ENCODE data around the gene TMEM72. TPM values are rescaled to one million over a fixed set of nuclear protein-coding genes. Genes with fewer than 3 reads are reported as not detected.

TMEM72 gene
- total and polyA plus RNA-seq, 4 donors: 0.02 to 0.33 TPM; not detected in 2

DNA sequence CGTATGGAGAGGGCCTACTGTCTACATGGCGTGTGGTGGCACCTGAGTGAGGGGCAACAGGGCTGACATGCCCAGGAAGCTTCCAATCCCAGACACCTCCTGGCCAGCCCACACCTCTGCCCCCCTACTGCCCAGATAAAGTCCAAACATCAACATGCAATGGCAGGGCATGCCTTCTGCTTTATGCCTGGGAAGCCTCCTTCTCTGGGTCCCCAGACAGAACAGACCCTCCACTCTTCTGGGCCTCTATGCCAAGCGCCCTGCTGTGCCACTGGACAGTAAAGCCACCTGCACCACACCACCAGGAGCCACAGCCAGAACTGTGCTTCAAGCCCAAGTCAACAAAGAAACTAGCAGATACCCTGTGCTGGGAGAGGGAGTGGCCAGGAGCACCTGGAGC, 12.5 kb downstream of the TMEM72 start:
- peaks cover 0 to 5% (median 3%) of the 10 kb centered on the region in 4 donors for H3K4me1 ChIP-seq (ENCODE audit: control insufficient read depth in 4 of 4, insufficient read depth in 4 of 4, low read length in 3 of 4)
- 97% methylated on average over 3 of the region's 3 CpGs for WGBS
- H3K4me3 ChIP-seq (ENCODE audit: low read depth in 1 of 3, low read length in 3 of 3): no peak overlapping the region
- H3K9ac ChIP-seq (ENCODE audit: low read depth in 1 of 2, low read length in 2 of 2): no peak overlapping the region
- DNase-seq (ENCODE audit: low spot score): peak; percentile 16
- TF ChIP-seq YY1 (IDR thresholded peaks at IDR 0.05) (no peak), HNF4G (IDR thresholded peaks at IDR 0.05) (no peak), EGR1 (IDR thresholded peaks at IDR 0.05; ENCODE audit: low read depth in 2 of 2) (no peak), GABPA (IDR thresholded peaks at IDR 0.05 in 1 of 2, conservative IDR thresholded peaks at IDR 0.05 in 1 of 2) (no peak), RXRA (IDR thresholded peaks at IDR 0.05) (no peak), NR2F2 (IDR thresholded peaks at IDR 0.05) (no peak), TAF1 (conservative IDR thresholded peaks at IDR 0.05) (no peak), JUND (IDR thresholded peaks at IDR 0.05) (no peak), RAD21 (IDR thresholded peaks at IDR 0.05) (no peak)
- TF ChIP-seq, protein P1, sequence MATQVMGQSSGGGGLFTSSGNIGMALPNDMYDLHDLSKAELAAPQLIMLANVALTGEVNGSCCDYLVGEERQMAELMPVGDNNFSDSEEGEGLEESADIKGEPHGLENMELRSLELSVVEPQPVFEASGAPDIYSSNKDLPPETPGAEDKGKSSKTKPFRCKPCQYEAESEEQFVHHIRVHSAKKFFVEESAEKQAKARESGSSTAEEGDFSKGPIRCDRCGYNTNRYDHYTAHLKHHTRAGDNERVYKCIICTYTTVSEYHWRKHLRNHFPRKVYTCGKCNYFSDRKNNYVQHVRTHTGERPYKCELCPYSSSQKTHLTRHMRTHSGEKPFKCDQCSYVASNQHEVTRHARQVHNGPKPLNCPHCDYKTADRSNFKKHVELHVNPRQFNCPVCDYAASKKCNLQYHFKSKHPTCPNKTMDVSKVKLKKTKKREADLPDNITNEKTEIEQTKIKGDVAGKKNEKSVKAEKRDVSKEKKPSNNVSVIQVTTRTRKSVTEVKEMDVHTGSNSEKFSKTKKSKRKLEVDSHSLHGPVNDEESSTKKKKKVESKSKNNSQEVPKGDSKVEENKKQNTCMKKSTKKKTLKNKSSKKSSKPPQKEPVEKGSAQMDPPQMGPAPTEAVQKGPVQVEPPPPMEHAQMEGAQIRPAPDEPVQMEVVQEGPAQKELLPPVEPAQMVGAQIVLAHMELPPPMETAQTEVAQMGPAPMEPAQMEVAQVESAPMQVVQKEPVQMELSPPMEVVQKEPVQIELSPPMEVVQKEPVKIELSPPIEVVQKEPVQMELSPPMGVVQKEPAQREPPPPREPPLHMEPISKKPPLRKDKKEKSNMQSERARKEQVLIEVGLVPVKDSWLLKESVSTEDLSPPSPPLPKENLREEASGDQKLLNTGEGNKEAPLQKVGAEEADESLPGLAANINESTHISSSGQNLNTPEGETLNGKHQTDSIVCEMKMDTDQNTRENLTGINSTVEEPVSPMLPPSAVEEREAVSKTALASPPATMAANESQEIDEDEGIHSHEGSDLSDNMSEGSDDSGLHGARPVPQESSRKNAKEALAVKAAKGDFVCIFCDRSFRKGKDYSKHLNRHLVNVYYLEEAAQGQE (IDR thresholded peaks at IDR 0.05): no peak
- TF ChIP-seq, protein P2, sequence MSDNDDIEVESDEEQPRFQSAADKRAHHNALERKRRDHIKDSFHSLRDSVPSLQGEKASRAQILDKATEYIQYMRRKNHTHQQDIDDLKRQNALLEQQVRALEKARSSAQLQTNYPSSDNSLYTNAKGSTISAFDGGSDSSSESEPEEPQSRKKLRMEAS (IDR thresholded peaks at IDR 0.05): no peak
- TF ChIP-seq, protein P3, sequence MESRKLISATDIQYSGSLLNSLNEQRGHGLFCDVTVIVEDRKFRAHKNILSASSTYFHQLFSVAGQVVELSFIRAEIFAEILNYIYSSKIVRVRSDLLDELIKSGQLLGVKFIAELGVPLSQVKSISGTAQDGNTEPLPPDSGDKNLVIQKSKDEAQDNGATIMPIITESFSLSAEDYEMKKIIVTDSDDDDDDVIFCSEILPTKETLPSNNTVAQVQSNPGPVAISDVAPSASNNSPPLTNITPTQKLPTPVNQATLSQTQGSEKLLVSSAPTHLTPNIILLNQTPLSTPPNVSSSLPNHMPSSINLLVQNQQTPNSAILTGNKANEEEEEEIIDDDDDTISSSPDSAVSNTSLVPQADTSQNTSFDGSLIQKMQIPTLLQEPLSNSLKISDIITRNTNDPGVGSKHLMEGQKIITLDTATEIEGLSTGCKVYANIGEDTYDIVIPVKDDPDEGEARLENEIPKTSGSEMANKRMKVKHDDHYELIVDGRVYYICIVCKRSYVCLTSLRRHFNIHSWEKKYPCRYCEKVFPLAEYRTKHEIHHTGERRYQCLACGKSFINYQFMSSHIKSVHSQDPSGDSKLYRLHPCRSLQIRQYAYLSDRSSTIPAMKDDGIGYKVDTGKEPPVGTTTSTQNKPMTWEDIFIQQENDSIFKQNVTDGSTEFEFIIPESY (IDR thresholded peaks at IDR 0.05): no peak
- TF ChIP-seq, protein P4, sequence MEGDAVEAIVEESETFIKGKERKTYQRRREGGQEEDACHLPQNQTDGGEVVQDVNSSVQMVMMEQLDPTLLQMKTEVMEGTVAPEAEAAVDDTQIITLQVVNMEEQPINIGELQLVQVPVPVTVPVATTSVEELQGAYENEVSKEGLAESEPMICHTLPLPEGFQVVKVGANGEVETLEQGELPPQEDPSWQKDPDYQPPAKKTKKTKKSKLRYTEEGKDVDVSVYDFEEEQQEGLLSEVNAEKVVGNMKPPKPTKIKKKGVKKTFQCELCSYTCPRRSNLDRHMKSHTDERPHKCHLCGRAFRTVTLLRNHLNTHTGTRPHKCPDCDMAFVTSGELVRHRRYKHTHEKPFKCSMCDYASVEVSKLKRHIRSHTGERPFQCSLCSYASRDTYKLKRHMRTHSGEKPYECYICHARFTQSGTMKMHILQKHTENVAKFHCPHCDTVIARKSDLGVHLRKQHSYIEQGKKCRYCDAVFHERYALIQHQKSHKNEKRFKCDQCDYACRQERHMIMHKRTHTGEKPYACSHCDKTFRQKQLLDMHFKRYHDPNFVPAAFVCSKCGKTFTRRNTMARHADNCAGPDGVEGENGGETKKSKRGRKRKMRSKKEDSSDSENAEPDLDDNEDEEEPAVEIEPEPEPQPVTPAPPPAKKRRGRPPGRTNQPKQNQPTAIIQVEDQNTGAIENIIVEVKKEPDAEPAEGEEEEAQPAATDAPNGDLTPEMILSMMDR (IDR thresholded peaks at IDR 0.05; ENCODE audit: low read depth, low read length, missing input control): no peak
- no peaks in the 10 kb centered on the region for H3K9me3 ChIP-seq (ENCODE audit: control insufficient read depth in 4 of 4, low read length in 3 of 4)
- no peak overlapping the region for H3K27ac ChIP-seq (ENCODE audit: low read depth in 1 of 2, low read length in 2 of 2)
- no peaks in the 10 kb centered on the region for H3K27me3 ChIP-seq (ENCODE audit: control insufficient read depth in 4 of 4, insufficient read depth in 4 of 4, low read length in 3 of 4)
- H3K36me3 ChIP-seq (ENCODE audit: control insufficient read depth in 4 of 4, insufficient read depth in 3 of 4, low read depth in 1 of 4, low read length in 3 of 4): no peaks in the 10 kb centered on the region

DNA sequence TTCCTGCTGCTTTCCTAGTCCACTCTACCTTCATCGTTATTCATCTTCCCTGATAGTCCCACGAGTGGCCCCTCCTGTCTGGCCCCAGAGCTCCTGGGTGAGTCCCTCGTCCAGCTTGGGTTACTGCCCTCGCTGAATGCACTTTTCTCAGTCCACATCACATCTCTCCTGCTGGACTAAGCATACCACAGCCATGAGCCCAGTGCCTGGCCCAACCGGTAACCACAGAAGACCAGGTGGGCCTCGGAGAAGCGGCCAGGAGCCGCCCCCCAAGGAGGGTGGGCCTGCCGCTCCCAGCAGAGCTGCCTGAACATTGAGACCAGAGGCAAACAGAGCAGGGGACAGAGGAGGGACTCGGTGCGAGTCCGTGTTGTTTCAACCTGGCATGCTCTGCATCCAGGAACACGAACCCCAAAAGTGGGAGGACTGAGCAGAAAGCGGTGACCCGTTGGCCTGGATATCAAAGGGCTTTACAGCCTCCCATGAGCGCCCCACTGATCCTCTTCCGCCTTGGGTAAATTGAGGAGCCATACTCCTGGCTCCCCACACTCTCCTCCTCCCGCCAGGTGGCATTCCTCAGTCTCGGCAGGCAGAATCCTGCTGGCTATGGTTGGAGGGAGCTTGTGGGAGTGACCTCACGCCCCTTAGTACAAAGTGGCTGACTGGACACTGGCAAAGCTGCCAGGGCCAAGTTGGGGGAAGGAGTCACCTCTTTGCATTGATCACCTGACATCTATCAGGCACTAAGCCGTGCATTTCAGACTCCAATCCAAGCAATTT, 13.3 kb downstream of the TMEM72 start:
- H3K27ac ChIP-seq (ENCODE audit: low read depth in 1 of 2, low read length in 2 of 2): no peak overlapping the region
- no peak overlapping the region for H3K9ac ChIP-seq (ENCODE audit: low read depth in 1 of 2, low read length in 2 of 2)
- no peaks in the 10 kb centered on the region for H3K27me3 ChIP-seq (ENCODE audit: control insufficient read depth in 4 of 4, insufficient read depth in 4 of 4, low read length in 3 of 4)
- H3K4me1 ChIP-seq (ENCODE audit: control insufficient read depth in 4 of 4, insufficient read depth in 4 of 4, low read length in 3 of 4): peaks cover 0 to 5% (median 3%) of the 10 kb centered on the region in 4 donors
- H3K36me3 ChIP-seq (ENCODE audit: control insufficient read depth in 4 of 4, insufficient read depth in 3 of 4, low read depth in 1 of 4, low read length in 3 of 4): no peaks in the 10 kb centered on the region
- 89% methylated on average over 21 of the region's 21 CpGs for WGBS
- H3K9me3 ChIP-seq (ENCODE audit: control insufficient read depth in 4 of 4, low read length in 3 of 4): no peaks in the 10 kb centered on the region
- H3K4me3 ChIP-seq (ENCODE audit: low read depth in 1 of 3, low read length in 3 of 3): no peak overlapping the region
- DNase-seq (ENCODE audit: low spot score): peak; percentile 29
- TF ChIP-seq, protein P4 (IDR thresholded peaks at IDR 0.05; ENCODE audit: low read depth, low read length, missing input control): no peak
- TF ChIP-seq, protein P1 (IDR thresholded peaks at IDR 0.05): no peak
- TF ChIP-seq EGR1 (IDR thresholded peaks at IDR 0.05; ENCODE audit: low read depth in 2 of 2) (no peak), YY1 (IDR thresholded peaks at IDR 0.05) (no peak), TAF1 (conservative IDR thresholded peaks at IDR 0.05) (no peak), NR2F2 (IDR thresholded peaks at IDR 0.05) (no peak), RAD21 (IDR thresholded peaks at IDR 0.05) (no peak), HNF4A (conservative IDR thresholded peaks at IDR 0.05) (no peak), JUND (IDR thresholded peaks at IDR 0.05) (no peak), RXRA (IDR thresholded peaks at IDR 0.05) (no peak), FOXA2 (IDR thresholded peaks at IDR 0.05) (no peak)
- TF ChIP-seq, protein P5, sequence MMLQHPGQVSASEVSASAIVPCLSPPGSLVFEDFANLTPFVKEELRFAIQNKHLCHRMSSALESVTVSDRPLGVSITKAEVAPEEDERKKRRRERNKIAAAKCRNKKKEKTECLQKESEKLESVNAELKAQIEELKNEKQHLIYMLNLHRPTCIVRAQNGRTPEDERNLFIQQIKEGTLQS (IDR thresholded peaks at IDR 0.05): no peak
